DND-41 (cell line): ENCODE data around the gene KCNS1.

ENCODE experiments used
- EZH2 ChIP-seq: IDR thresholded peaks from 3 replicates; pipeline ENCODE4 v1.6.1; 2012; ENCODE audit warnings: borderline replicate concordance, low read depth, mild to moderate bottlenecking, moderate library complexity, low read length, inconsistent platforms; ENCODE audit not compliant: severe bottlenecking
- TF ChIP-seq, protein P1 (sequence below): IDR thresholded peaks from 2 replicates; pipeline ENCODE4 v1.5.1; 2012; ENCODE audit warnings: borderline replicate concordance, low read length, moderate library complexity, mild to moderate bottlenecking; ENCODE audit not compliant: poor library complexity, severe bottlenecking; ENCODE audit errors: extremely low read depth

DNA sequence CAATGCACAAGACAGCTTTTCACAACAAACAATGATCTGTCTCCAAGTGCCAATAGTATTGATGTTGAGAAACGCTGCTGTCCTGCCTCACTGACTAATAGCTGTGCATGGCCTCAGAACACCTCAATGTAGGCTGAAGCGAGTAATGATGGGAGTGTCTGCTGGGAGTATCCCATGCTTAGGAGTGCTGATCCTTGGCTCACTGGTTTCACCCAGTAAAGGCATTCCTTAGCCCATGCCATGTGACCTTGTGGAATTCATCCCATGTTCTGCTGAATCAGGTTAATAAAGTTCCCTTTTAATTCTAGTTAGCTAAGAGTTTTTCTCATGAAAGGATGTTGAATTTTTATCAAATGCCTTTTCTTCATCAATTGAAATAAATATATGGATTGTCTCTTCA, 27.2 kb upstream of the KCNS1 start:
- TF ChIP-seq, protein P1, sequence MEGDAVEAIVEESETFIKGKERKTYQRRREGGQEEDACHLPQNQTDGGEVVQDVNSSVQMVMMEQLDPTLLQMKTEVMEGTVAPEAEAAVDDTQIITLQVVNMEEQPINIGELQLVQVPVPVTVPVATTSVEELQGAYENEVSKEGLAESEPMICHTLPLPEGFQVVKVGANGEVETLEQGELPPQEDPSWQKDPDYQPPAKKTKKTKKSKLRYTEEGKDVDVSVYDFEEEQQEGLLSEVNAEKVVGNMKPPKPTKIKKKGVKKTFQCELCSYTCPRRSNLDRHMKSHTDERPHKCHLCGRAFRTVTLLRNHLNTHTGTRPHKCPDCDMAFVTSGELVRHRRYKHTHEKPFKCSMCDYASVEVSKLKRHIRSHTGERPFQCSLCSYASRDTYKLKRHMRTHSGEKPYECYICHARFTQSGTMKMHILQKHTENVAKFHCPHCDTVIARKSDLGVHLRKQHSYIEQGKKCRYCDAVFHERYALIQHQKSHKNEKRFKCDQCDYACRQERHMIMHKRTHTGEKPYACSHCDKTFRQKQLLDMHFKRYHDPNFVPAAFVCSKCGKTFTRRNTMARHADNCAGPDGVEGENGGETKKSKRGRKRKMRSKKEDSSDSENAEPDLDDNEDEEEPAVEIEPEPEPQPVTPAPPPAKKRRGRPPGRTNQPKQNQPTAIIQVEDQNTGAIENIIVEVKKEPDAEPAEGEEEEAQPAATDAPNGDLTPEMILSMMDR = no peak
- TF ChIP-seq EZH2 = no peak
